ENCODE measurements around the gene GAS7. TPM values are rescaled to one million over a fixed set of nuclear protein-coding genes. Genes with fewer than 3 reads are reported as not detected.

Gene GAS7
- total and polyA plus RNA-seq, 8 donors = 30.4 to 83.4 (median 40.1) TPM

GRCh38 chr17:9860851-9861250 lies 337.6 kb downstream of the GAS7 start:
- no peaks in the 10 kb centered on the region for H3K4me1 ChIP-seq
- H3K9me3 ChIP-seq = peaks cover 0 to 17% of the 10 kb centered on the region in 2 donors
- H3K27ac ChIP-seq = no peak overlapping the region
- no peak overlapping the region for H3K4me3 ChIP-seq
- H3K27me3 ChIP-seq = no peaks in the 10 kb centered on the region
- intact Hi-C loops (cut with DNase I) = no loop called here
- DNase-seq = no peak
- H3K36me3 ChIP-seq = no peaks in the 10 kb centered on the region
- ATAC-seq = no peak
- no peak for TF ChIP-seq CTCF (IDR thresholded peaks at IDR 0.05)

Other genes starting within 250 kb of the GAS7 start
- not detected for gene MYH13, start 174.4 kb upstream of the GAS7 start, total RNA-seq
- under 1 TPM in 2 of 6 donors, not detected in 4; 0.03 TPM for gene MYH13, start 174.4 kb upstream of the GAS7 start, polyA plus RNA-seq (ENCODE audit: insufficient read length in 6 of 6)
- not detected for gene MYH8, start 223.3 kb upstream of the GAS7 start, total RNA-seq
- gene MYH8, start 223.3 kb upstream of the GAS7 start, polyA plus RNA-seq (ENCODE audit: insufficient read length in 6 of 6) = not detected